Kidney epithelial cell (primary cell): ENCODE measurements around the gene TPRG1. TPM values are rescaled to one million over a fixed set of nuclear protein-coding genes. Genes with fewer than 3 reads are reported as not detected.

ENCODE experiments used
- DNase-seq: peaks from one replicate; pipeline ENCODE4 v3.0.0-alpha.2; 2010; ENCODE audit warnings: low read depth
- H3K27me3 ChIP-seq: 2 replicates; pipeline ENCODE4 v1.6.0; 2011; ENCODE audit warnings: low read length; ENCODE audit not compliant: control insufficient read depth, insufficient read depth
- H3K36me3 ChIP-seq: 2 replicates; pipeline ENCODE4 v1.5.1; 2011; ENCODE audit warnings: low read length; ENCODE audit not compliant: control insufficient read depth, insufficient read depth
- H3K4me3 ChIP-seq: 2 replicates; pipeline ENCODE4 v1.5.1; 2011; ENCODE audit warnings: low read depth, mild to moderate bottlenecking, control low read depth, low read length
- CTCF ChIP-seq: IDR thresholded peaks from 2 replicates; pipeline ENCODE4 v1.5.1; 2011; ENCODE audit warnings: mild to moderate bottlenecking, moderate library complexity, low read length, control low read depth, inconsistent platforms; ENCODE audit not compliant: insufficient read depth, poor library complexity, severe bottlenecking
- total RNA-seq: library from RNA; depleted of rRNA; stranded (reverse); fragments of >200 nt; gene quantifications from 2 replicates; pipeline ENCODE4 v1.2.3, GENCODE V29; 2015

The TPRG1 gene
- total RNA-seq, 1 donor from 2014 or later = 1.4 TPM

DNA sequence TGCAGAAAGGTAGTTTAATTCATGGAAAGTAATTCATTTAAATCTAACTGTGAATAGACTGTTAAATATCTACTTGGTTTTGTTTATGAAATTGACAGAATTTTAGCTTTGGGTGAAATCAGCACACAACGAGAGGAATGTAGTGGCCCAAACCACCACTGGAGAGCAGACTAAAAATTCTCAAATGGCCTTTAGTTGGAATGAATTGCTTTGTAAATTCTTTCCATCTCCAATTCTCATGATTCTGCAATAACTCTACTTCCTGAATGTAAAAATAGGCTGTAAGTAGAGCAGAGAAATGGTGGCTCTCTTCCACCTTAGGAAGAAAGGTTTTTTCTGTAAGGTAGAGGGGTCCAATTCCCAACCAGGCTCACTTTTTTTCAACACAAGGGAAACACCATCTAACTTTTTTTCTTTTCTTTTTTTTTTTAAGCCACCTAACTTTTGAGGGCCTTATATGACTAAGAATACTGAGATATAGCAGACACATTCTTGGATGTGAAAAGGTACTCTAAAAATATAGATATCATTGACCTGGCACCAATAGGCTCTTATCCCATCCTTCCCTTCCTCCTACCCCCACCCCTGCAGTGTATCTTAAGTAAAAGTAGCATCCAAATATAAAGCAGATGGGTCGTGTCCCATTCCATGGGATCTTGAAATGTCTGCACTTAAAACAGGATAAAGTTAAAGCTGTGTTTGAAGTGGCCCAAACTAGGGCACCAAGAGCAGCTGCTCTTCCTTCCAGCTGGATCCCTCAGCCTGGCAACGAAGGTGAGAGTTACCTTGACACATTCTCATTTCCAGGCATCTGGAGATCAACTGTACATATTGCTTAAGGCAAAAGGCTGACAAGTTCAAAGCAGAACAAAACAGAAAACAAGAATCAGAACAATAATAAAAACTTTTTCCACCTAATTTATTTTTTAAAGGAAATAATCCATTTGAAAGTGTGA is 194.1 kb downstream of the TPRG1 start:
- H3K36me3 ChIP-seq = no peaks in the 10 kb centered on the region
- no peak overlapping the region for H3K4me3 ChIP-seq
- no peak for TF ChIP-seq CTCF
- H3K27me3 ChIP-seq = no peaks in the 10 kb centered on the region
- DNase-seq = no peak

- Histone ChIP-seq H3K27me3 (no peaks in the 10 kb centered on the region), H3K4me3 (no peak overlapping the region), H3K36me3 (no peaks in the 10 kb centered on the region)
- TF ChIP-seq CTCF = no peak
- no peak for DNase-seq
Observed at GRCh38 chr3:189368384-189368783, 196.6 kb downstream of the TPRG1 start.

DNA sequence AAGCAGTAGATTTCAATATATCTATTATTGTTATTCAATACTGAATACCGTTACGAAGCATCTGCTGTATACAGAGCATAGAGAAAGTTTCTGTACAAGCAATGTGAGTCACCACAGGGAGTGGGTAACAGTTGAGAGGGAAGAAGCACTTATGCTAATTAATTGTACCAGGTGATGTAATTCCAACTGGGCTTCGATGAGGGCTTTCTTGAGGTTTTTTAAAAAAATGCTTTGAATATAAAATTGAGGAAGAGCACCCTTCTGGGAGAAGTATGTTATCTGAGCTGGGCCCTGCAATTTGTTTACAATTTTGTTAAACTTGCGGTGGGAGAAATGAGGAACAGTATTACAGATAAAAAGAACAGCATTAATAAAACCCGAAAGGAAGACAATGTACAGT is 197.9 kb downstream of the TPRG1 start:
- H3K27me3 ChIP-seq = no peaks in the 10 kb centered on the region
- no peak for DNase-seq

DNA sequence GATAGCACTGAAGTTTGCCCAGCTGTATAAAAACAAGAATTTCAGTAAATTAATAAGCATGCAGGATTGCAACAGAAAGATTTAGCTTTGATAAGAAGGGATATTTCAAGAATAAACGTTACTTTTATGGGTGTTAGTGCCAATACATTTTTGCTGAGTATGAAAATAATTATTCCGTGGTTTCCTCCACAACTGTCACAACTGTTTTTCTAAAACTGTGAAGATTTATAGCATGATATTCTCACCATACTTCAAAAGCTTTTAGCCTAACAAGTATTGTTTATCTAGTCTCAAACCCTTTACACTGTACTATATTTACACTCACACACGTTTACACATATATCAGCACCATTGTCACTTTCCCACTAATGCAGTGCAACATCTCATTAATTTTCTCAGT is 200.5 kb downstream of the TPRG1 start:
- Histone ChIP-seq H3K36me3 (no peaks in the 10 kb centered on the region), H3K27me3 (no peaks in the 10 kb centered on the region), H3K4me3 (no peak overlapping the region)
- no peak for TF ChIP-seq CTCF
- no peak for DNase-seq

More for the DNA sequence above, 197.9 kb downstream of the TPRG1 start:
- Histone ChIP-seq H3K4me3 (no peak overlapping the region), H3K36me3 (no peaks in the 10 kb centered on the region)
- no peak for TF ChIP-seq CTCF
